NCI-H2227 (cell line): ENCODE results near the gene ZNF25.
"Not testable (repeated sequence)": the region's sequence is repeated elsewhere in the genome, so short reads cannot be mapped to it uniquely, and the experiment has no call there.

ENCODE experiments used
- DNase-seq: peaks from one replicate; lab custom pipeline; 2025; ENCODE audit not compliant: unreplicated experiment; lab: John Stamatoyannopoulos, UW

The ZNF25 gene

GRCh38 chr10:37976091-37976879, at the start of gene ZNF25:
Gene ZNF25 (minus strand): TSS chr10:37976647. CDS start chr10:37971722, 4,925 bp downstream.
- DNase-seq, result peak; percentile 97

GRCh38 chr10:38025283-38025682, 48.8 kb upstream of the ZNF25 start:
- DNase-seq, result no peak

- not testable (repeated sequence) for DNase-seq
These were observed 42.7 kb upstream of the ZNF25 start for GRCh38 chr10:38019124-38019523.

- DNase-seq, result no peak
These were observed 39.9 kb upstream of the ZNF25 start for GRCh38 chr10:38016354-38016753.

GRCh38 chr10:38010119-38010903, 33.9 kb upstream of the ZNF25 start, which contains the start of gene ZNF33A:
Gene ZNF33A (plus strand): TSS chr10:38010675. CDS start chr10:38012342, 1,667 bp downstream.
- DNase-seq, result peak; percentile 93

GRCh38 chr10:38007991-38008390, 31.5 kb upstream of the ZNF25 start:
- no peak for DNase-seq

GRCh38 chr10:38007551-38007950, 31.1 kb upstream of the ZNF25 start:
- DNase-seq, result no peak

GRCh38 chr10:38003588-38003987, 27.1 kb upstream of the ZNF25 start:
- DNase-seq, result no peak

GRCh38 chr10:38003026-38003425, 26.6 kb upstream of the ZNF25 start:
- DNase-seq, result no peak

GRCh38 chr10:38000474-38000873, 24.0 kb upstream of the ZNF25 start:
- DNase-seq, result not testable (repeated sequence)

- not testable (repeated sequence) for DNase-seq
These were observed 22.5 kb upstream of the ZNF25 start for GRCh38 chr10:37998920-37999319.

- no peak for DNase-seq
These were observed 15.6 kb upstream of the ZNF25 start for GRCh38 chr10:37992083-37992482.

GRCh38 chr10:37991655-37992054, 15.2 kb upstream of the ZNF25 start:
- no peak for DNase-seq

- no peak for DNase-seq
These were observed 395 bp upstream of the ZNF25 start for GRCh38 chr10:37976880-37977203.

- peak; percentile 9 for DNase-seq
These were observed 951 bp downstream of the ZNF25 start for GRCh38 chr10:37975401-37975991.

GRCh38 chr10:37972396-37972795, 4.1 kb downstream of the ZNF25 start:
- DNase-seq, result no peak

GRCh38 chr10:37965006-37965405, 11.4 kb downstream of the ZNF25 start:
- DNase-seq, result no peak

- no peak for DNase-seq
These were observed 15.8 kb downstream of the ZNF25 start for GRCh38 chr10:37960591-37961137.

GRCh38 chr10:37957841-37958240, 18.6 kb downstream of the ZNF25 start:
- no peak for DNase-seq

- DNase-seq, result no peak
These were observed 23.5 kb downstream of the ZNF25 start for GRCh38 chr10:37952926-37953325.

- no peak for DNase-seq
These were observed 24.2 kb downstream of the ZNF25 start for GRCh38 chr10:37952043-37952755.
